ENCODE data around the gene RGL1. TPM values are rescaled to one million over a fixed set of nuclear protein-coding genes. Genes with fewer than 3 reads are reported as not detected.

RGL1 gene
- total and polyA plus RNA-seq, 2 donors (not counting 3 experiments of a cell fraction or from before 2014, with no cell fraction given): 19.8 to 35.3 TPM

DNA sequence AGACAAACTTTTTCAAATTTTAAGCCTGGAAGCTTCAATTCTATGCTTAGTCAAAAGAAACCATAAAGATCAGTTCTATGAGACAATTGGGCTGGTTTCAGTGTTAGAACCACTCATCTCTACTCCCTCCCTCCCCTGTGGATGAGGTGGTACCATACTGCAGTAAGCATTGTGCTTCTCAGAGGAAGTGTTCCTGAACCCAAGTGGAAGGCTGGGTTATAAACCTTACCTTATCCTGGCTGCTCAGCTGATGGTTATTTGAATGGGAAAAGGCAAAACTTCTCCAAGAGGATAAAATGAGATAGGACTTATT is 34.1 kb upstream of the RGL1 start:
- BruUV-seq (replicated peaks): no TSS peak
- CTCF ChIA-PET: interaction anchor here (1.3 kb wide), 1 partner anchor 13 kb away, joined by 3 read pairs; no protein-coding TSS in a partner anchor
- POLR2A ChIA-PET: no interaction called here
- H3K4me2 ChIP-seq (ENCODE audit: insufficient read depth, low read length): no peak overlapping the region
- H3K4me3 ChIP-seq (replicated peaks in 1 of 3; ENCODE audit: insufficient read depth in 1 of 3, low read depth in 1 of 3, low read length in 3 of 3): no peak overlapping the region
- H3K9ac ChIP-seq (replicated peaks; ENCODE audit: extremely low read depth, insufficient read depth, low read length): no peak overlapping the region
- dilution Hi-C loops (cut with MboI; ENCODE audit: extremely low pct_ligation_motif_present, low sequenced_read_pairs) (no loop called here), intact Hi-C loops (cut with micrococcal nuclease) (no loop called here)
- no peaks in the 10 kb centered on the region for H3K79me2 ChIP-seq (ENCODE audit: control insufficient read depth, insufficient read depth, low read length)
- no peaks in the 10 kb centered on the region for H3K36me3 ChIP-seq (ENCODE audit: control insufficient read depth in 2 of 2, extremely low read depth in 1 of 2, insufficient read depth in 2 of 2, low read length in 2 of 2)
- DNase-seq (ENCODE audit: low read depth, low spot score) (no peak), FAIRE-seq (no peak)
- H3K9me3 ChIP-seq (replicated peaks; ENCODE audit: control insufficient read depth, insufficient read depth, low read length): no peaks in the 10 kb centered on the region
- no peaks in the 10 kb centered on the region for H3K27me3 ChIP-seq (ENCODE audit: control insufficient read depth in 2 of 2, insufficient read depth in 2 of 2, low read length in 2 of 2)
- no peak overlapping the region for H2AFZ ChIP-seq (ENCODE audit: low read depth, low read length)
- H3K4me1 ChIP-seq (ENCODE audit: control insufficient read depth, extremely low read depth, insufficient read depth, low read length): no peaks in the 10 kb centered on the region
- TF ChIP-seq MYC (IDR thresholded peaks at IDR 0.05; ENCODE audit: low read depth, low read length): no peak
- TF ChIP-seq POLR2AphosphoS5 (IDR thresholded peaks at IDR 0.05; ENCODE audit: insufficient read depth, low read depth, low read length): no peak
- no peak for TF ChIP-seq CTCF (IDR thresholded peaks at IDR 0.05; ENCODE audit: extremely low read depth in 1 of 2, insufficient read depth in 1 of 2, low read depth in 1 of 2, low read length in 2 of 2)
- TF ChIP-seq EZH2 (IDR thresholded peaks at IDR 0.05; ENCODE audit: borderline replicate concordance, low read depth, low read length, severe bottlenecking): no peak
- no peak for TF ChIP-seq FOS (IDR thresholded peaks at IDR 0.05; ENCODE audit: borderline replicate concordance, insufficient read depth, low read length)
- no peak for TF ChIP-seq MAX (IDR thresholded peaks at IDR 0.05; ENCODE audit: insufficient read depth, insufficient read length)
- no peak for TF ChIP-seq JUN (IDR thresholded peaks at IDR 0.05; ENCODE audit: borderline replicate concordance, insufficient read depth, insufficient read length, low read depth)
- TF ChIP-seq POLR2A (IDR thresholded peaks at IDR 0.05; ENCODE audit: low read depth, low read length): no peak
- no peak for TF ChIP-seq GATA2 (IDR thresholded peaks at IDR 0.05; ENCODE audit: insufficient read depth, insufficient read length, low read depth, low read length)
- no peak overlapping the region for H3K27ac ChIP-seq (ENCODE audit: insufficient read depth, low read depth, low read length)
- H3K9me1 ChIP-seq (replicated peaks; ENCODE audit: control insufficient read depth, extremely low read depth, insufficient read depth, low read length): no peaks in the 10 kb centered on the region
- no peaks in the 10 kb centered on the region for H4K20me1 ChIP-seq (replicated peaks; ENCODE audit: control insufficient read depth, extremely low read depth, insufficient read depth, low read length)

All from endothelial cell of umbilical vein (primary cell).